WTC11 (cell line): Measurements from ENCODE around the gene IQSEC1. TPM values are rescaled to one million over a fixed set of nuclear protein-coding genes. Genes with fewer than 3 reads are reported as not detected.

Source experiments
- ATAC-seq: fragments of 200-7000 bp; cut with Tn5 transposase; 2 replicates; pipeline ENCODE4 v1.10.0; 2021; ENCODE audit warnings: mild to moderate bottlenecking, moderate library complexity
- CTCF ChIA-PET: fragments of 300-600 bp; sonication (Branson Sonifier 250); formaldehyde crosslinking; loops from one replicate; lab custom pipeline; 2021; ENCODE audit warnings: antibody characterized with exemption; lab: Charles Lee
- POLR2A ChIA-PET: fragments of 350-600 bp; sonication (Branson Sonifier 250); formaldehyde crosslinking; loops from one replicate; lab custom pipeline; 2021; ENCODE audit warnings: antibody characterized with exemption; lab: Charles Lee
- DNase-seq: peaks from one replicate; pipeline ENCODE4 v3.0.0; 2021; ENCODE audit warnings: low spot score
- H3K27ac Mint-ChIP-seq: 2 replicates; pipeline ENCODE4 v1.8.0; 2021; ENCODE audit warnings: mixed read lengths
- H3K27me3 Mint-ChIP-seq: 2 replicates; pipeline ENCODE4 v1.8.0; 2021; ENCODE audit warnings: low read depth, mild to moderate bottlenecking, moderate library complexity, mixed read lengths
- H3K36me3 Mint-ChIP-seq: 2 replicates; pipeline ENCODE4 v1.8.0; 2021; ENCODE audit warnings: mixed read lengths
- H3K4me1 Mint-ChIP-seq: 2 replicates; pipeline ENCODE4 v1.8.0; 2022; ENCODE audit warnings: mixed read lengths
- H3K4me3 Mint-ChIP-seq: 2 replicates; pipeline ENCODE4 v1.8.0; 2021; ENCODE audit warnings: mild to moderate bottlenecking, moderate library complexity, mixed read lengths
- H3K9me3 Mint-ChIP-seq: 2 replicates; pipeline ENCODE4 v1.8.0; 2021; ENCODE audit warnings: mixed read lengths
- AFF4 ChIP-seq: sonication (generic); formaldehyde crosslinking; IDR thresholded peaks from 2 replicates; pipeline ENCODE4 v1.8.1; 2023; ENCODE audit warnings: mild to moderate bottlenecking, missing genetic modification reagents, borderline replicate concordance
- ESRRA ChIP-seq: sonication (generic); formaldehyde crosslinking; IDR thresholded peaks from 2 replicates; pipeline ENCODE4 v1.8.1; 2022; ENCODE audit warnings: mild to moderate bottlenecking, missing genetic modification reagents, borderline replicate concordance
- FOXJ3 ChIP-seq: sonication (generic); formaldehyde crosslinking; IDR thresholded peaks from 2 replicates; pipeline ENCODE4 v1.9.0; 2021; ENCODE audit warnings: missing genetic modification reagents, mild to moderate bottlenecking, borderline replicate concordance
- FOXP1 ChIP-seq: sonication (generic); formaldehyde crosslinking; IDR thresholded peaks from 2 replicates; pipeline ENCODE4 v1.8.0; 2022; ENCODE audit warnings: missing genetic modification reagents, mild to moderate bottlenecking, moderate library complexity, borderline replicate concordance
- GTF2I ChIP-seq: fragments of 250-450 bp; sonication (Bioruptor Pico); conservative IDR thresholded peaks from 2 replicates; pipeline ENCODE4 v1.4.0; 2021; ENCODE audit warnings: mild to moderate bottlenecking
- HMGA2 ChIP-seq: fragments of 250-450 bp; sonication (Bioruptor Pico); IDR thresholded peaks from 2 replicates; pipeline ENCODE4 v1.4.0; 2021; ENCODE audit warnings: mild to moderate bottlenecking, moderate library complexity
- JAZF1 ChIP-seq: fragments of 250-450 bp; sonication (Bioruptor Pico); IDR thresholded peaks from 2 replicates; pipeline ENCODE4 v1.9.0; 2021; ENCODE audit warnings: moderate library complexity, mild to moderate bottlenecking, inconsistent platforms
- MLX ChIP-seq: sonication (generic); formaldehyde crosslinking; IDR thresholded peaks from 2 replicates; pipeline ENCODE4 v1.8.1; 2023; ENCODE audit warnings: mild to moderate bottlenecking, missing genetic modification reagents, moderate library complexity
- SMAD3 ChIP-seq: sonication (generic); formaldehyde crosslinking; IDR thresholded peaks from 2 replicates; pipeline ENCODE4 v1.8.0; 2022; ENCODE audit warnings: missing genetic modification reagents, mild to moderate bottlenecking, borderline replicate concordance
- TEAD4 ChIP-seq: sonication (generic); formaldehyde crosslinking; IDR thresholded peaks from 2 replicates; pipeline ENCODE4 v1.8.0; 2022; ENCODE audit warnings: mild to moderate bottlenecking, missing genetic modification reagents
- USF1 ChIP-seq: sonication (generic); formaldehyde crosslinking; IDR thresholded peaks from 2 replicates; pipeline ENCODE4 v1.8.0; 2022; ENCODE audit warnings: mild to moderate bottlenecking, missing genetic modification reagents
- USF2 ChIP-seq: sonication (generic); formaldehyde crosslinking; IDR thresholded peaks from 2 replicates; pipeline ENCODE4 v1.8.1; 2023; ENCODE audit warnings: mild to moderate bottlenecking, missing genetic modification reagents, moderate library complexity
- ZNF416 ChIP-seq: fragments of 250-450 bp; sonication (Bioruptor Pico); IDR thresholded peaks from 2 replicates; pipeline ENCODE4 v1.9.0; 2021; ENCODE audit warnings: mild to moderate bottlenecking, inconsistent platforms
- total RNA-seq: library from RNA; stranded (reverse); gene quantifications from 3 replicates; pipeline ENCODE4 v1.2.3, GENCODE V29; 2021
- TF ChIP-seq, protein P1 (sequence below): sonication (generic); formaldehyde crosslinking; IDR thresholded peaks from 2 replicates; pipeline ENCODE4 v1.8.1; 2022; ENCODE audit warnings: mild to moderate bottlenecking, moderate library complexity, missing genetic modification reagents
- TF ChIP-seq, protein P2 (sequence below): sonication (generic); formaldehyde crosslinking; IDR thresholded peaks from 2 replicates; pipeline ENCODE4 v1.8.0; 2022; ENCODE audit warnings: missing genetic modification reagents
- TF ChIP-seq, protein P3 (sequence below): sonication (generic); formaldehyde crosslinking; IDR thresholded peaks from 2 replicates; pipeline ENCODE4 v1.8.1; 2022; ENCODE audit warnings: missing genetic modification reagents, borderline replicate concordance
- TF ChIP-seq, protein P4 (sequence below): sonication (generic); formaldehyde crosslinking; IDR thresholded peaks from 2 replicates; pipeline ENCODE4 v1.8.0; 2022; ENCODE audit warnings: mild to moderate bottlenecking, missing genetic modification reagents

The IQSEC1 gene
- total RNA-seq, 1 experiment from 2014 or later: 35.0 TPM

DNA sequence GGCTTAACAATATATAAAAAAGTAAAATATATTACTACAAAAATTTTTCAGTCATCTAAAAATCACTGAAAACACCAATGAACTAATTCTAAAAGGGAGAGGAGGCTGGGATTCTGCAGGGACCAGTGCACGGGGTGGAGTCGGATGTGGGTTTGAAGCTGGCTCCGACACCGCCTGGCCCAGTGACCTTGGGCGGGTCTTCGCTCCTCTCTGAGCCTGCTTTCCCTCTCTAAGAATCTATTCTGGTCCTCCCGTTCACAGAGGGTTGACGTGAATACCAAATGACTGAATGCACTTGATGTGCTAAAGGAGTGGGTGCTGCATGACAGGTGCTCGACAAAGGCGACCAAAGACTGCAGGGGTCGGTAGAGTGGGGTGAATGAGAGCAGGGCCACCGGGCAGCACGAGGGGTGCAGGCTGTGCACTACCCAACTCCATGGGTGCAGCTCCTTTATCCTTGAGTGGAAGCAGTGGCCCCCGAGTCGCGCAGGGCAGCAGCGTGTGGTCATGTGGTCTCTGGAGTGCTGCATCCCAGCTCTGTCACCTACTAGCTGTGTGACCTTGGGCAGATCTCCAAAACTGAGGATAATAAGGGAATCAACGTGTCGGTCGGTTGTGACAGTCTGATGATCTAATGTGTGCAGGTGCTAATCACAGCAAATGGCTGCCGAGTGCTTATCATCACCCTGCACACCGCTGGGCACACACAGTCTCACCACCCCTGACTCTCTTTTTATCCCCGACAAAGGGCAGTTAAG is 8.6 kb upstream of the IQSEC1 start (continued):
- TF ChIP-seq, protein P1, sequence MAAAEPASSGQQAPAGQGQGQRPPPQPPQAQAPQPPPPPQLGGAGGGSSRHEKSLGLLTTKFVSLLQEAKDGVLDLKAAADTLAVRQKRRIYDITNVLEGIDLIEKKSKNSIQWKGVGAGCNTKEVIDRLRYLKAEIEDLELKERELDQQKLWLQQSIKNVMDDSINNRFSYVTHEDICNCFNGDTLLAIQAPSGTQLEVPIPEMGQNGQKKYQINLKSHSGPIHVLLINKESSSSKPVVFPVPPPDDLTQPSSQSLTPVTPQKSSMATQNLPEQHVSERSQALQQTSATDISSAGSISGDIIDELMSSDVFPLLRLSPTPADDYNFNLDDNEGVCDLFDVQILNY (CRISPR knock-in tag): no peak
- no peak for TF ChIP-seq SMAD3 (CRISPR knock-in tag)
- no peak for TF ChIP-seq FOXP1 (CRISPR knock-in tag)
- TF ChIP-seq, all 79 proteins: peak for 0

DNA sequence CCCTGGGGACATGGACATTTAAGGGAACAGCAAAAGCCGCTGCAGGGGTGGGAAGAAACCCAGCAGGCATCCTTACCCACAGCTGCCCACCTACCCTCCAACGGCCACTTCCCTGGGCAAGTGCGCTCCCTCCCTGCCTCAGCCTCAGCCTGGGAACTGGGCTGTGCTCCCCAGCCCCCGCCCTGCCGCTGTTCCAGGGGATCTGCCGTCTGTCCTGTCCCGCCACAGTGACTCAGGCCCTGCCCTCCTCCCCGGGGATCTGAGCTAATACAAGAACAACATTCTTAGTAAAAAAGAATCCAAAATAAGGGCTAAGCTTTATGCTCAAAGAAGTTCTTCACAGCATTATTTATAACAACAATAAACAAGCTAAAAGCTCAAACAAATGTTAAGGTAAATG is 7.4 kb upstream of the IQSEC1 start:
- ATAC-seq (no peak), DNase-seq (no peak)
- TF ChIP-seq, protein P2, sequence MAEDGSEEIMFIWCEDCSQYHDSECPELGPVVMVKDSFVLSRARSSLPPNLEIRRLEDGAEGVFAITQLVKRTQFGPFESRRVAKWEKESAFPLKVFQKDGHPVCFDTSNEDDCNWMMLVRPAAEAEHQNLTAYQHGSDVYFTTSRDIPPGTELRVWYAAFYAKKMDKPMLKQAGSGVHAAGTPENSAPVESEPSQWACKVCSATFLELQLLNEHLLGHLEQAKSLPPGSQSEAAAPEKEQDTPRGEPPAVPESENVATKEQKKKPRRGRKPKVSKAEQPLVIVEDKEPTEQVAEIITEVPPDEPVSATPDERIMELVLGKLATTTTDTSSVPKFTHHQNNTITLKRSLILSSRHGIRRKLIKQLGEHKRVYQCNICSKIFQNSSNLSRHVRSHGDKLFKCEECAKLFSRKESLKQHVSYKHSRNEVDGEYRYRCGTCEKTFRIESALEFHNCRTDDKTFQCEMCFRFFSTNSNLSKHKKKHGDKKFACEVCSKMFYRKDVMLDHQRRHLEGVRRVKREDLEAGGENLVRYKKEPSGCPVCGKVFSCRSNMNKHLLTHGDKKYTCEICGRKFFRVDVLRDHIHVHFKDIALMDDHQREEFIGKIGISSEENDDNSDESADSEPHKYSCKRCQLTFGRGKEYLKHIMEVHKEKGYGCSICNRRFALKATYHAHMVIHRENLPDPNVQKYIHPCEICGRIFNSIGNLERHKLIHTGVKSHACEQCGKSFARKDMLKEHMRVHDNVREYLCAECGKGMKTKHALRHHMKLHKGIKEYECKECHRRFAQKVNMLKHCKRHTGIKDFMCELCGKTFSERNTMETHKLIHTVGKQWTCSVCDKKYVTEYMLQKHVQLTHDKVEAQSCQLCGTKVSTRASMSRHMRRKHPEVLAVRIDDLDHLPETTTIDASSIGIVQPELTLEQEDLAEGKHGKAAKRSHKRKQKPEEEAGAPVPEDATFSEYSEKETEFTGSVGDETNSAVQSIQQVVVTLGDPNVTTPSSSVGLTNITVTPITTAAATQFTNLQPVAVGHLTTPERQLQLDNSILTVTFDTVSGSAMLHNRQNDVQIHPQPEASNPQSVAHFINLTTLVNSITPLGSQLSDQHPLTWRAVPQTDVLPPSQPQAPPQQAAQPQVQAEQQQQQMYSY (CRISPR knock-in tag): no peak
- TF ChIP-seq, protein P3, sequence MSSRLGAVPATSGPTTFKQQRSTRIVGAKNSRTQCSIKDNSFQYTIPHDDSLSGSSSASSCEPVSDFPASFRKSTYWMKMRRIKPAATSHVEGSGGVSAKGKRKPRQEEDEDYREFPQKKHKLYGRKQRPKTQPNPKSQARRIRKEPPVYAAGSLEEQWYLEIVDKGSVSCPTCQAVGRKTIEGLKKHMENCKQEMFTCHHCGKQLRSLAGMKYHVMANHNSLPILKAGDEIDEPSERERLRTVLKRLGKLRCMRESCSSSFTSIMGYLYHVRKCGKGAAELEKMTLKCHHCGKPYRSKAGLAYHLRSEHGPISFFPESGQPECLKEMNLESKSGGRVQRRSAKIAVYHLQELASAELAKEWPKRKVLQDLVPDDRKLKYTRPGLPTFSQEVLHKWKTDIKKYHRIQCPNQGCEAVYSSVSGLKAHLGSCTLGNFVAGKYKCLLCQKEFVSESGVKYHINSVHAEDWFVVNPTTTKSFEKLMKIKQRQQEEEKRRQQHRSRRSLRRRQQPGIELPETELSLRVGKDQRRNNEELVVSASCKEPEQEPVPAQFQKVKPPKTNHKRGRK (CRISPR knock-in tag): no peak
- TF ChIP-seq USF2 (CRISPR knock-in tag) (no peak), AFF4 (CRISPR knock-in tag) (no peak), JAZF1 (CRISPR knock-in tag) (no peak), TEAD4 (CRISPR knock-in tag) (no peak), FOXJ3 (CRISPR knock-in tag) (no peak), MLX (CRISPR knock-in tag) (no peak), ESRRA (CRISPR knock-in tag) (no peak), USF1 (CRISPR knock-in tag) (no peak), GTF2I (CRISPR knock-in tag) (no peak), ZNF416 (no peak), HMGA2 (CRISPR knock-in tag) (no peak)
- TF ChIP-seq, protein P4, sequence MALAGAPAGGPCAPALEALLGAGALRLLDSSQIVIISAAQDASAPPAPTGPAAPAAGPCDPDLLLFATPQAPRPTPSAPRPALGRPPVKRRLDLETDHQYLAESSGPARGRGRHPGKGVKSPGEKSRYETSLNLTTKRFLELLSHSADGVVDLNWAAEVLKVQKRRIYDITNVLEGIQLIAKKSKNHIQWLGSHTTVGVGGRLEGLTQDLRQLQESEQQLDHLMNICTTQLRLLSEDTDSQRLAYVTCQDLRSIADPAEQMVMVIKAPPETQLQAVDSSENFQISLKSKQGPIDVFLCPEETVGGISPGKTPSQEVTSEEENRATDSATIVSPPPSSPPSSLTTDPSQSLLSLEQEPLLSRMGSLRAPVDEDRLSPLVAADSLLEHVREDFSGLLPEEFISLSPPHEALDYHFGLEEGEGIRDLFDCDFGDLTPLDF (CRISPR knock-in tag): no peak
- ChIA-PET POLR2A (no interaction called here), CTCF (interaction anchor here (4.5 kb wide), 1 partner anchor 12 kb away, joined by 38 read pairs; no protein-coding TSS in a partner anchor)
- Mint-ChIP-seq H3K4me1 (no peaks in the 10 kb centered on the region), H3K27ac (no peak overlapping the region), H3K27me3 (peaks cover 3% of the 10 kb centered on the region), H3K9me3 (no peaks in the 10 kb centered on the region), H3K36me3 (no peaks in the 10 kb centered on the region), H3K4me3 (no peak overlapping the region)
